Transverse colon (tissue), 4 donors: ENCODE data around the gene ANKRD44.

Source experiments
- EP300 ChIP-seq: sonication (generic); formaldehyde crosslinking; IDR thresholded peaks from one replicate; pipeline ENCODE4 v1.6.1; 2017; ENCODE audit warnings: antibody characterized with exemption, low read depth
- POLR2A ChIP-seq: fragments of 450-650 bp; IDR thresholded peaks from one replicate; pipeline ENCODE4 v1.6.1; 2016; ENCODE audit warnings: antibody characterized with exemption, mild to moderate bottlenecking, moderate library complexity
- POLR2AphosphoS5 ChIP-seq, 3 donors: sonication (generic); formaldehyde crosslinking; IDR thresholded peaks; one replicate each; pipeline ENCODE4 v1.6.1; 2016; ENCODE audit warnings: antibody characterized with exemption in 3 of 3
- TF ChIP-seq, protein P1 (sequence below), 5 experiments: fragments of 200-600 bp in 3 of 5; fragments of 450-650 bp in 2 of 5; sonication (generic) in 3 of 5; IDR thresholded peaks; 1 replicate in 2 of 5; 2 replicates in 3 of 5; pipeline ENCODE4 v1.5.1; 2016 to 2017; ENCODE audit warnings: antibody characterized with exemption in 5 of 5, inconsistent platforms in 3 of 5, mild to moderate bottlenecking in 2 of 5, moderate library complexity in 1 of 5

DNA sequence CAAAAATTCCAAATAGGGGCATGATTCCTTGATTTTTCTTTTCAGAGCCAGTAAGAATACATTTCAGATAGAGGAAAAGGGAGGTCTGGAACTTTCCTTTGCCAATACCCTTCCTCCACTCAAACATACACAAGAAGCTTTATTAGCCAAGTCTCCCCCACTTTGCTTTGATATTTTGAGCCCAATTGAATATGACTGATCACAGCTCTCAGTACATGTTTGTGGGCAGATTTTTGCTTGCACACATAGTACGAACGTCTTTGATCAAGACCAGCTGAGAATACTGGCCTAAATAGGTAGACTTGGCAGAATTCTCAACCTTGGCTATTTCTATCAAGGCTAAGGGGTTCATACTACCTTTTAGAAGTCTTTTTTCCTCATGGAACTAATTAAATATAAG lies 235.3 kb downstream of the ANKRD44 start:
- TF ChIP-seq, protein P1, sequence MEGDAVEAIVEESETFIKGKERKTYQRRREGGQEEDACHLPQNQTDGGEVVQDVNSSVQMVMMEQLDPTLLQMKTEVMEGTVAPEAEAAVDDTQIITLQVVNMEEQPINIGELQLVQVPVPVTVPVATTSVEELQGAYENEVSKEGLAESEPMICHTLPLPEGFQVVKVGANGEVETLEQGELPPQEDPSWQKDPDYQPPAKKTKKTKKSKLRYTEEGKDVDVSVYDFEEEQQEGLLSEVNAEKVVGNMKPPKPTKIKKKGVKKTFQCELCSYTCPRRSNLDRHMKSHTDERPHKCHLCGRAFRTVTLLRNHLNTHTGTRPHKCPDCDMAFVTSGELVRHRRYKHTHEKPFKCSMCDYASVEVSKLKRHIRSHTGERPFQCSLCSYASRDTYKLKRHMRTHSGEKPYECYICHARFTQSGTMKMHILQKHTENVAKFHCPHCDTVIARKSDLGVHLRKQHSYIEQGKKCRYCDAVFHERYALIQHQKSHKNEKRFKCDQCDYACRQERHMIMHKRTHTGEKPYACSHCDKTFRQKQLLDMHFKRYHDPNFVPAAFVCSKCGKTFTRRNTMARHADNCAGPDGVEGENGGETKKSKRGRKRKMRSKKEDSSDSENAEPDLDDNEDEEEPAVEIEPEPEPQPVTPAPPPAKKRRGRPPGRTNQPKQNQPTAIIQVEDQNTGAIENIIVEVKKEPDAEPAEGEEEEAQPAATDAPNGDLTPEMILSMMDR (IDR thresholded peaks at IDR 0.05) = no peak
- TF ChIP-seq POLR2A (no peak), POLR2AphosphoS5 (IDR thresholded peaks at IDR 0.05) (no peak), EP300 (no peak)
